Uterus (tissue), 4 donors: Measurements from ENCODE around the gene AMOT. TPM values are rescaled to one million over a fixed set of nuclear protein-coding genes. Genes with fewer than 3 reads are reported as not detected.

ENCODE experiments used
- DNase-seq, 2 donors: peaks; one replicate each; pipeline ENCODE4 v3.0.0-alpha.2; 2019 to 2020
- H3K27ac ChIP-seq, 2 donors: fragments of 200-600 bp; sonication (generic); 1 replicate in 1 of 2; 2 replicates in 1 of 2; pipeline ENCODE4 v1.5.1; 2016 to 2018
- H3K27me3 ChIP-seq, 2 donors: fragments of 200-600 bp; sonication (generic); one replicate each; pipeline ENCODE4 v1.5.1; 2018 to 2019; ENCODE audit warnings: control low read depth in 1 of 2
- H3K36me3 ChIP-seq, 2 donors: fragments of 200-600 bp; sonication (generic); one replicate each; pipeline ENCODE4 v1.5.1; 2019; ENCODE audit warnings: control low read depth in 1 of 2
- H3K4me1 ChIP-seq, 2 donors: fragments of 200-600 bp; sonication (generic); one replicate each; pipeline ENCODE4 v1.5.1; 2018 to 2019; ENCODE audit warnings: control low read depth in 1 of 2
- H3K4me3 ChIP-seq, 2 donors: fragments of 200-600 bp; sonication (generic); 1 replicate in 1 of 2; 2 replicates in 1 of 2; pipeline ENCODE4 v1.5.1; 2018 to 2019; ENCODE audit warnings: mild to moderate bottlenecking in 1 of 2
- H3K9me3 ChIP-seq, 2 donors: fragments of 200-600 bp; sonication (generic); one replicate each; pipeline ENCODE4 v1.5.1; 2019; ENCODE audit warnings: control low read depth in 1 of 2
- POLR2A ChIP-seq, 2 donors: fragments of 450-650 bp; IDR thresholded peaks; one replicate each; pipeline ENCODE4 v1.6.1; 2016; ENCODE audit warnings: antibody characterized with exemption in 2 of 2, mild to moderate bottlenecking in 1 of 2, moderate library complexity in 1 of 2
- intact Hi-C: fragments of 100-400 bp; cut with DNase I; formaldehyde crosslinking; loops from one replicate; pipeline ENCODE4 v1.15.1; 2023; ENCODE audit warnings: low total_unique reads
- total RNA-seq, 4 donors: library from RNA; depleted of rRNA in 3 of 4; stranded (reverse); fragments of >200 nt in 3 of 4; gene quantifications; one replicate each; pipeline versions ENCODE4 v1.1.0 to v1.2.4, GENCODE V29; 2014 to 2023
- TF ChIP-seq, protein P1 (sequence below), 4 experiments: fragments of 200-600 bp in 2 of 4; fragments of 450-650 bp in 2 of 4; sonication (generic) in 2 of 4; IDR thresholded peaks; one replicate each; pipeline ENCODE4 v1.5.1; 2016 to 2019; ENCODE audit warnings: antibody characterized with exemption in 4 of 4, mild to moderate bottlenecking in 2 of 4, moderate library complexity in 1 of 4
- donor health status: DM: yes; HTN: yes; CAD: no.

Gene AMOT
- total RNA-seq, 4 donors from 2014 or later = 3.5 to 40.8 (median 14.9) TPM

DNA sequence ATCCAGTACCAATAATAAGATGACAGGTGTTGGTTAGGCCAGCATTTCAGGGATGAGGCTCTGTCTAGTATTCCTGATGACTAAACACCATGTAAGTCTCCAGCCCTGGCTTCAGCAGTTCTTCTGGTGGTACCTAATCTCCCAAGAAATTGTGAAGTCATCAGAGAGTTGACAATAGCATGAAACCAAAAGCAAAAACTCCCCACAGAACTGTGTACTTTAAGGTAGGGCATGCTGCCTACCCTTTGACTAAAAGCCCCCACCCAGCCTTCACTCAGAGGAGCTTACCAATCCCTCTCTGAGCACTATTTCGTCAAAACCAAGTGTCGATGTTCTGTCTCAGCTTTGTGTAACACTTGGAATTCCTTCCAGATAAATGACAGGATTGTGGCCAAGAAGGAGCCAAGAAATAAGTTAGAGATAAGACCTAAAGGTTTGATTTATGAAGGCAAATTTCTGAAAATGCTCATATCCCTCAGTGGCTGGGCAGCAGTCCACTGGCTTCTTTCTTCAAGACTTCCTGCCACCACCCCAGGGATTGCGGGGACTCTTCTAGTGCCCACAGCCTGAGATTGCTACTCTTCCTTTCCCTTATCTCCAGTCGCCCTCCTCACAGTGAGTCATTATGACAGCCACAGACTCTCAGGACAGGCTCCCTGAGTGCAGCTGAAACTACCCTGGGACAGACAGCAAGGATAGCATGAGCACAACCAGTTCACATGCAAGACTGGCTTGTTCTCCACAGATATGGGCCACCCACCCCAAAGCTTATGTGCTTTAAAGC is 93.6 kb downstream of the AMOT start:
- Histone ChIP-seq H3K27ac (no peak overlapping the region), H3K9me3 (no peaks in the 10 kb centered on the region), H3K36me3 (no peaks in the 10 kb centered on the region), H3K4me1 (no peaks in the 10 kb centered on the region), H3K27me3 (no peaks in the 10 kb centered on the region), H3K4me3 (no peak overlapping the region)
- TF ChIP-seq POLR2A (IDR thresholded peaks at IDR 0.05) = no peak
- TF ChIP-seq, protein P1, sequence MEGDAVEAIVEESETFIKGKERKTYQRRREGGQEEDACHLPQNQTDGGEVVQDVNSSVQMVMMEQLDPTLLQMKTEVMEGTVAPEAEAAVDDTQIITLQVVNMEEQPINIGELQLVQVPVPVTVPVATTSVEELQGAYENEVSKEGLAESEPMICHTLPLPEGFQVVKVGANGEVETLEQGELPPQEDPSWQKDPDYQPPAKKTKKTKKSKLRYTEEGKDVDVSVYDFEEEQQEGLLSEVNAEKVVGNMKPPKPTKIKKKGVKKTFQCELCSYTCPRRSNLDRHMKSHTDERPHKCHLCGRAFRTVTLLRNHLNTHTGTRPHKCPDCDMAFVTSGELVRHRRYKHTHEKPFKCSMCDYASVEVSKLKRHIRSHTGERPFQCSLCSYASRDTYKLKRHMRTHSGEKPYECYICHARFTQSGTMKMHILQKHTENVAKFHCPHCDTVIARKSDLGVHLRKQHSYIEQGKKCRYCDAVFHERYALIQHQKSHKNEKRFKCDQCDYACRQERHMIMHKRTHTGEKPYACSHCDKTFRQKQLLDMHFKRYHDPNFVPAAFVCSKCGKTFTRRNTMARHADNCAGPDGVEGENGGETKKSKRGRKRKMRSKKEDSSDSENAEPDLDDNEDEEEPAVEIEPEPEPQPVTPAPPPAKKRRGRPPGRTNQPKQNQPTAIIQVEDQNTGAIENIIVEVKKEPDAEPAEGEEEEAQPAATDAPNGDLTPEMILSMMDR (IDR thresholded peaks at IDR 0.05) = no peak
- intact Hi-C loops = no loop called here
- DNase-seq = no peak

DNA sequence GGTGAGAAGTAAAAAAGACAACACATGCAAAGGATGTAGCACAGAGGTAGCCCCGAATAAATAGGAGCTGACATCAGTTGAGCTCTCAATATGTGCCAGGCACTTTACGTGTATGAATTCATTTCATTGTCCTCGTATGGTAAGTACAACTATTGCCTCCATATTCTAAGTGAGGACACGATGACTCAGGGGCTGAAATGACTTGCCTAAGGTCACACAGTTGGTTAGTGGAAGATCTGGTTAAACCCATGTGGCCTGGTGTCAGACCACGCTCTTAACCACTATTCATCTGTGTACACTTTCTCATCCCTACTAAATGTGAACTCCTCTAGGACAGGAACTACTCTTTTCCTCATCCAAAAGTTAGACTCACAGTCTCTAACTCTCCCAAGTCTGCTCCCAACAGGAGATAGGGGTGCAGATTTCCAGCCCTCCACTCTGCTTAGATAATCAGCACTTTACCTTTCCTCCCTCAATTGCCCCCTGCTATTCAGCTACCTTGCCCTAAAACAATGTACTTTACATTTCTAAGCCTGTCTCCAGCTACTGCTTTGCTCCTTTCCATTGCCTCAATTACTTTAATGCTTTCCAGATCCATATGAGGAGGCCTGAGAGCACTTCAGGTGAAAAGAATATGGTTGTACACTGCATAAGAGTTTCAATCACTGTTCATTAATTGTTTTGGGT is 102.1 kb downstream of the AMOT start:
- H3K27ac ChIP-seq = no peak overlapping the region
- H3K4me1 ChIP-seq = no peaks in the 10 kb centered on the region
- H3K27me3 ChIP-seq = no peaks in the 10 kb centered on the region
- no peaks in the 10 kb centered on the region for H3K36me3 ChIP-seq
- no peak for DNase-seq
- no peaks in the 10 kb centered on the region for H3K9me3 ChIP-seq
- TF ChIP-seq, protein P1 (IDR thresholded peaks at IDR 0.05) = no peak
- TF ChIP-seq POLR2A (IDR thresholded peaks at IDR 0.05) = no peak
- intact Hi-C loops = no loop called here
- no peak overlapping the region for H3K4me3 ChIP-seq

DNA sequence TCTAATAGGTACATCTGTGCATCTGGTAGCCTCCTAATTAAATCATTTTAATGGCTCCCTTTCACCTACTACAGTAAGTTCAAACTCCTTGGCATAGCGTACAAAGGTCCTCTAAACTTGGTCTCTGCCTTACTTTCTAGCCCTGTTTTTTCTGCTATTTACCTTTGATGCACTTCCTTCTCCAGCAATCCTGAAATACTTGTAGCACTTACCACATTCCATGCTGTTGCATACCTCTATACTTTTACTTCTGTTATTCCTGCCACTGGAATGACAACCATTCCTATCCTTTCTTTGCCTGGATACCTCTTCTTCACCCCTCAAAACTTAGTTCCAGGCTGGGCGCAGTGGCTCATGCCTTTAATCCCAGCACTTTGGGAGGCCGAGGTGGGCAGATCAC is 104.3 kb downstream of the AMOT start:
- no peaks in the 10 kb centered on the region for H3K36me3 ChIP-seq
- H3K9me3 ChIP-seq = no peaks in the 10 kb centered on the region
- TF ChIP-seq, protein P1 (IDR thresholded peaks at IDR 0.05) = no peak
- no peak for TF ChIP-seq POLR2A (IDR thresholded peaks at IDR 0.05)
- no peak for DNase-seq
- no peaks in the 10 kb centered on the region for H3K4me1 ChIP-seq
- no peak overlapping the region for H3K27ac ChIP-seq
- H3K27me3 ChIP-seq = no peaks in the 10 kb centered on the region
- intact Hi-C loops = no loop called here
- no peak overlapping the region for H3K4me3 ChIP-seq

DNA sequence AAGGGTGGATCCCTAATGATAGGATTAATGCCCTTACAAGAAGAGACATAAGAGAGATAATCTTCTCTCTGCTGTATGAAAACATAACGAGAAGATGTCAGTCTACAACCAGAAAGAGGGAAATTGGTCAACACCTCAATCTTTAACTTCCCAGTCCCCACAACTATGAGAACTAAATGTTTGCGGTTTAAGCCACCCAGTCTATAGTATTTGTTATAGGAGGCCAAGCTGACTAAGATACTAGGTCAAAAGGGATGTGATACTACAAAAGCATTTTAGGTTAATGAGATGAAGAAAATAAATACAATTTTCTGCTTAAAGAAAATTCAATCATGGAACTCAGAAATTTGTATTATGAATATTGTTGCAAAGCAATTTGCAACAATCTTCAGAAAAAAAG is 105.5 kb downstream of the AMOT start:
- Histone ChIP-seq H3K4me3 (no peak overlapping the region), H3K27ac (no peak overlapping the region), H3K4me1 (no peaks in the 10 kb centered on the region), H3K36me3 (no peaks in the 10 kb centered on the region), H3K27me3 (no peaks in the 10 kb centered on the region), H3K9me3 (no peaks in the 10 kb centered on the region)
- intact Hi-C loops = no loop called here
- TF ChIP-seq, protein P1 (IDR thresholded peaks at IDR 0.05) = no peak
- no peak for DNase-seq

DNA sequence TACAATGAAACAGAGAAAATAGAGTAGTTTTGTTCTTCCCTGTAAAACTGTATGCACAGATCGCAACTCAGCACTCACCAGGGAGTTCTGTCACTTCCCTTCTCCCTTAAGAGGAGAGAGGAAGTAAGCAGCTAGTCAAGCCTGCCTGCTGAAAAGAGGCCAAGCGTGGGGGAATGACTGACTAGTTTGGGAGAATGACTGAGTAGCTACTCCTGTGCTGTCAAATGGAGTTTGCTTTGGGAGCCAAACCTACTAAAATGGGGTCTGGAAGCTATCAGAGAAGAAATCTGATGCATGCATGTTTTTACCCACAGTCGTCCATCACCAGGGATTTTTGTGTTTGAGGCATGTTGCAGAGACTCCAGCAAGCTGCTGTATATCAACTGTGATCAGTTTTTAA is 106.3 kb downstream of the AMOT start:
- Histone ChIP-seq H3K4me3 (no peak overlapping the region), H3K4me1 (no peaks in the 10 kb centered on the region), H3K27me3 (no peaks in the 10 kb centered on the region), H3K27ac (no peak overlapping the region), H3K9me3 (no peaks in the 10 kb centered on the region), H3K36me3 (no peaks in the 10 kb centered on the region)
- intact Hi-C loops = no loop called here
- DNase-seq = no peak
- TF ChIP-seq, protein P1 (IDR thresholded peaks at IDR 0.05) = no peak
- no peak for TF ChIP-seq POLR2A (IDR thresholded peaks at IDR 0.05)
